ENCODE measurements around the gene BASP1. TPM values are rescaled to one million over a fixed set of nuclear protein-coding genes. Genes with fewer than 3 reads are reported as not detected.
"Not testable (repeated sequence)": the region's sequence is repeated elsewhere in the genome, so short reads cannot be mapped to it uniquely, and the experiment has no call there.

BASP1 gene
- total RNA-seq, 1 donor from 2014 or later: 3.9 TPM

GRCh38 chr5:17189381-17190036, 27.9 kb upstream of the BASP1 start:
- intact Hi-C loops (cut with DNase I): loop anchor here (2.0 to 10.0 kb wide), 4 partner anchors 257 to 1025 kb away; no protein-coding TSS in a partner anchor
- DNase-seq (ENCODE audit: low spot score): no peak

GRCh38 chr5:17190242-17190778, 27.1 kb upstream of the BASP1 start:
- DNase-seq (ENCODE audit: low spot score): no peak
- intact Hi-C loops (cut with DNase I): loop anchor here (2.0 to 10.0 kb wide), 3 partner anchors 400 to 1026 kb away; no protein-coding TSS in a partner anchor

- no peak for DNase-seq (ENCODE audit: low spot score)
- intact Hi-C loops (cut with DNase I): loop anchor here (2.0 to 10.0 kb wide), 3 partner anchors 400 to 1026 kb away; no protein-coding TSS in a partner anchor
These were observed 26.5 kb upstream of the BASP1 start for GRCh38 chr5:17190799-17191391.

GRCh38 chr5:17191574-17191973, 25.9 kb upstream of the BASP1 start:
- intact Hi-C loops (cut with DNase I): loop anchor here (2.0 to 10.0 kb wide), 3 partner anchors 401 to 1027 kb away; no protein-coding TSS in a partner anchor
- not testable (repeated sequence) for DNase-seq (ENCODE audit: low spot score)

GRCh38 chr5:17192191-17192590, 25.2 kb upstream of the BASP1 start:
- no peak for DNase-seq (ENCODE audit: low spot score)
- intact Hi-C loops (cut with DNase I): loop anchor here (10.0 kb wide), 2 partner anchors 697 to 1027 kb away; no protein-coding TSS in a partner anchor

GRCh38 chr5:17196024-17196423, 21.4 kb upstream of the BASP1 start:
- DNase-seq (ENCODE audit: low spot score): no peak
- intact Hi-C loops (cut with DNase I): loop anchor here (10.0 kb wide), 2 partner anchors 701 to 1031 kb away; no protein-coding TSS in a partner anchor

GRCh38 chr5:17196697-17197096, 20.7 kb upstream of the BASP1 start:
- DNase-seq (ENCODE audit: low spot score): no peak
- intact Hi-C loops (cut with DNase I): loop anchor here (10.0 kb wide), 2 partner anchors 702 to 1032 kb away; no protein-coding TSS in a partner anchor

- intact Hi-C loops (cut with DNase I): no loop called here
- DNase-seq (ENCODE audit: low spot score): no peak
These were observed 13.9 kb upstream of the BASP1 start for GRCh38 chr5:17203329-17204132.

GRCh38 chr5:17204133-17204489, 13.3 kb upstream of the BASP1 start:
- intact Hi-C loops (cut with DNase I): no loop called here
- no peak for DNase-seq (ENCODE audit: low spot score)

GRCh38 chr5:17206021-17206420, 11.4 kb upstream of the BASP1 start:
- no peak for DNase-seq (ENCODE audit: low spot score)
- intact Hi-C loops (cut with DNase I): no loop called here

GRCh38 chr5:17212191-17212590, 5.2 kb upstream of the BASP1 start:
- intact Hi-C loops (cut with DNase I): no loop called here
- DNase-seq (ENCODE audit: low spot score): no peak

GRCh38 chr5:17212996-17213395, 4.4 kb upstream of the BASP1 start:
- no peak for DNase-seq (ENCODE audit: low spot score)
- intact Hi-C loops (cut with DNase I): no loop called here

GRCh38 chr5:17213938-17214337, 3.5 kb upstream of the BASP1 start:
- intact Hi-C loops (cut with DNase I): no loop called here
- DNase-seq (ENCODE audit: low spot score): no peak

- no peak for DNase-seq (ENCODE audit: low spot score)
- intact Hi-C loops (cut with DNase I): loop anchor here (5.0 kb wide), 1 partner anchor 1102 kb away; no protein-coding TSS in a partner anchor
These were observed 2.5 kb upstream of the BASP1 start for GRCh38 chr5:17214893-17215292.

- DNase-seq (ENCODE audit: low spot score): no peak
- intact Hi-C loops (cut with DNase I): loop anchor here (5.0 kb wide), 1 partner anchor 1102 kb away; no protein-coding TSS in a partner anchor
These were observed 2.1 kb upstream of the BASP1 start for GRCh38 chr5:17215361-17215760.

- intact Hi-C loops (cut with DNase I): loop anchor here (5.0 kb wide), 1 partner anchor 1101 kb away; no protein-coding TSS in a partner anchor
These were observed 1.1 kb upstream of the BASP1 start for GRCh38 chr5:17216176-17216973.

GRCh38 chr5:17216974-17217492, 398 bp upstream of the BASP1 start:
- DNase-seq (ENCODE audit: low spot score): no peak
- intact Hi-C loops (cut with DNase I): loop anchor here (5.0 kb wide), 1 partner anchor 1100 kb away; no protein-coding TSS in a partner anchor

More at GRCh38 chr5:17216176-17216973, 1.1 kb upstream of the BASP1 start:
- peak; percentile 87 for DNase-seq (ENCODE audit: low spot score)

GRCh38 chr5:17218353-17219005, 1.0 kb downstream of the BASP1 start:
- DNase-seq (ENCODE audit: low spot score): no peak

More at GRCh38 chr5:17218353-17219005, 1.0 kb downstream of the BASP1 start:
- intact Hi-C loops (cut with DNase I): loop anchor here (5.0 kb wide), 1 partner anchor 1099 kb away; no protein-coding TSS in a partner anchor

Measured in cardiac septum (tissue), 1 donor.